Ureter (tissue), 1 donor: ENCODE measurements around the gene KRTAP4-16. TPM values are rescaled to one million over a fixed set of nuclear protein-coding genes. Genes with fewer than 3 reads are reported as not detected.

ENCODE experiments used
- total RNA-seq: library from RNA; stranded (reverse); gene quantifications from one replicate; pipeline ENCODE4 v1.2.4, GENCODE V29; 2023
- donor health status: DM: yes; HTN: yes; CAD: no.

KRTAP4-16 gene
- total RNA-seq, 1 donor from 2014 or later = not detected

Other genes with a start within 250 kb of the KRTAP4-16 start
- gene KRT12, start 235.0 kb downstream of the KRTAP4-16 start, total RNA-seq = not detected
- 4.7 TPM for gene KRT20, start 217.0 kb downstream of the KRTAP4-16 start, total RNA-seq
- gene KRT23, start 164.6 kb downstream of the KRTAP4-16 start, total RNA-seq = 3.9 TPM
- not detected for gene KRT39, start 135.3 kb downstream of the KRTAP4-16 start, total RNA-seq
- not detected for gene KRT40, start 117.9 kb downstream of the KRTAP4-16 start, total RNA-seq
- gene KRTAP3-3, start 108.0 kb downstream of the KRTAP4-16 start, total RNA-seq = not detected
- gene KRTAP3-2, start 102.3 kb downstream of the KRTAP4-16 start, total RNA-seq = not detected
- not detected for gene KRTAP3-1, start 93.1 kb downstream of the KRTAP4-16 start, total RNA-seq
- gene KRTAP1-5, start 75.0 kb downstream of the KRTAP4-16 start, total RNA-seq = not detected
- not detected for gene KRTAP1-4, start 72.0 kb downstream of the KRTAP4-16 start, total RNA-seq
- gene KRTAP1-3, start 67.3 kb downstream of the KRTAP4-16 start, total RNA-seq = not detected
- not detected for gene KRTAP1-1, start 60.8 kb downstream of the KRTAP4-16 start, total RNA-seq
- not detected for gene KRTAP2-1, start 54.9 kb downstream of the KRTAP4-16 start, total RNA-seq
- not detected for gene KRTAP2-2, start 47.0 kb downstream of the KRTAP4-16 start, total RNA-seq
- gene KRTAP2-3, start 42.1 kb downstream of the KRTAP4-16 start, total RNA-seq = not detected
- gene KRTAP2-4, start 36.3 kb downstream of the KRTAP4-16 start, total RNA-seq = not detected
- not detected for gene KRTAP4-7, start 18.1 kb downstream of the KRTAP4-16 start, total RNA-seq
- gene KRTAP4-8, start 4.1 kb downstream of the KRTAP4-16 start, total RNA-seq = not detected
- not detected for gene KRTAP4-9, start 3.2 kb upstream of the KRTAP4-16 start, total RNA-seq
- not detected for gene KRTAP4-11, start 16.2 kb upstream of the KRTAP4-16 start, total RNA-seq
- not detected for gene KRTAP4-12, start 22.0 kb upstream of the KRTAP4-16 start, total RNA-seq
- gene KRTAP4-6, start 38.3 kb upstream of the KRTAP4-16 start, total RNA-seq = not detected
- not detected for gene KRTAP4-5, start 47.6 kb upstream of the KRTAP4-16 start, total RNA-seq
- gene KRTAP4-4, start 58.5 kb upstream of the KRTAP4-16 start, total RNA-seq = not detected
- gene KRTAP4-3, start 66.0 kb upstream of the KRTAP4-16 start, total RNA-seq = not detected
- not detected for gene KRTAP4-2, start 76.0 kb upstream of the KRTAP4-16 start, total RNA-seq
- not detected for gene KRTAP4-1, start 82.7 kb upstream of the KRTAP4-16 start, total RNA-seq
- gene KRTAP9-1, start 87.7 kb upstream of the KRTAP4-16 start, total RNA-seq = not detected
- not detected for gene KRTAP9-2, start 124.4 kb upstream of the KRTAP4-16 start, total RNA-seq
- not detected for gene KRTAP9-3, start 130.2 kb upstream of the KRTAP4-16 start, total RNA-seq
- gene KRTAP9-8, start 135.8 kb upstream of the KRTAP4-16 start, total RNA-seq = not detected
- gene KRTAP9-4, start 147.5 kb upstream of the KRTAP4-16 start, total RNA-seq = not detected
- gene KRTAP9-9, start 153.2 kb upstream of the KRTAP4-16 start, total RNA-seq = not detected
- not detected for gene KRTAP9-6, start 163.2 kb upstream of the KRTAP4-16 start, total RNA-seq
- not detected for gene KRTAP9-7, start 173.5 kb upstream of the KRTAP4-16 start, total RNA-seq
- gene KRTAP29-1, start 200.6 kb upstream of the KRTAP4-16 start, total RNA-seq = not detected
- gene KRTAP16-1, start 207.1 kb upstream of the KRTAP4-16 start, total RNA-seq = not detected
- not detected for gene KRTAP17-1, start 213.5 kb upstream of the KRTAP4-16 start, total RNA-seq
- gene KRT33A, start 248.6 kb upstream of the KRTAP4-16 start, total RNA-seq = not detected